Skeletal muscle satellite cell (primary cell): ENCODE results near the gene PLCB4.
A peak's percentile ranks its signal among the peaks of the same experiment; 100 is the strongest.

Source experiments
- H3K27me3 ChIP-seq: 2 replicates; pipeline ENCODE4 v1.7.0; 2013; ENCODE audit warnings: low read length; ENCODE audit not compliant: control insufficient read depth, insufficient read depth
- H3K36me3 ChIP-seq: 2 replicates; pipeline ENCODE4 v1.7.0; 2013; ENCODE audit warnings: mild to moderate bottlenecking, control low read depth, low read length; ENCODE audit not compliant: insufficient read depth
- H3K4me1 ChIP-seq: 2 replicates; pipeline ENCODE4 v1.7.0; 2013; ENCODE audit warnings: low read length; ENCODE audit not compliant: control insufficient read depth, insufficient read depth
- H3K4me2 ChIP-seq: 2 replicates; pipeline ENCODE4 v1.7.0; 2013; ENCODE audit warnings: mild to moderate bottlenecking, low read length
- H3K4me3 ChIP-seq: 2 replicates; pipeline ENCODE4 v1.7.0; 2013; ENCODE audit warnings: low read length
- H3K9ac ChIP-seq: 2 replicates; pipeline ENCODE4 v1.7.0; 2013; ENCODE audit warnings: mild to moderate bottlenecking, low read depth, low read length, moderate library complexity
- H3K9me3 ChIP-seq: replicated peaks from 2 replicates; pipeline ENCODE4 v1.7.0; 2013; ENCODE audit warnings: mild to moderate bottlenecking, control low read depth, low read length

Gene PLCB4

GRCh38 chr20:9082741-9083140 is 13.9 kb downstream of the PLCB4 start:
- Histone ChIP-seq H3K9ac (no peak overlapping the region), H3K4me3 (no peak overlapping the region), H3K27me3 (no peaks in the 10 kb centered on the region), H3K4me1 (no peaks in the 10 kb centered on the region), H3K4me2 (no peak overlapping the region), H3K36me3 (no peaks in the 10 kb centered on the region), H3K9me3 (no peaks in the 10 kb centered on the region)

- Histone ChIP-seq H3K9ac (no peak overlapping the region), H3K9me3 (no peaks in the 10 kb centered on the region), H3K27me3 (no peaks in the 10 kb centered on the region), H3K4me2 (no peak overlapping the region), H3K4me1 (peaks cover 6% of the 10 kb centered on the region), H3K36me3 (no peaks in the 10 kb centered on the region), H3K4me3 (no peak overlapping the region)
These were observed 18.8 kb downstream of the PLCB4 start for GRCh38 chr20:9087531-9088217.

- Histone ChIP-seq H3K9me3 (no peaks in the 10 kb centered on the region), H3K9ac (no peak overlapping the region), H3K36me3 (no peaks in the 10 kb centered on the region), H3K4me1 (peaks cover 15% of the 10 kb centered on the region), H3K27me3 (no peaks in the 10 kb centered on the region), H3K4me2 (no peak overlapping the region), H3K4me3 (no peak overlapping the region)
These were observed 19.7 kb downstream of the PLCB4 start for GRCh38 chr20:9088556-9088955.

GRCh38 chr20:9092113-9092512 is 23.2 kb downstream of the PLCB4 start:
- Histone ChIP-seq H3K27me3 (no peaks in the 10 kb centered on the region), H3K9ac (no peak overlapping the region), H3K9me3 (no peaks in the 10 kb centered on the region), H3K4me3 (no peak overlapping the region), H3K4me1 (peaks cover 21% of the 10 kb centered on the region), H3K4me2 (no peak overlapping the region), H3K36me3 (no peaks in the 10 kb centered on the region)

GRCh38 chr20:9092655-9093054 is 23.8 kb downstream of the PLCB4 start:
- H3K4me3 ChIP-seq: no peak overlapping the region
- H3K4me1 ChIP-seq: peaks cover 21% of the 10 kb centered on the region
- no peak overlapping the region for H3K9ac ChIP-seq
- H3K9me3 ChIP-seq: no peaks in the 10 kb centered on the region
- no peaks in the 10 kb centered on the region for H3K36me3 ChIP-seq
- H3K27me3 ChIP-seq: no peaks in the 10 kb centered on the region
- H3K4me2 ChIP-seq: no peak overlapping the region

- Histone ChIP-seq H3K4me1 (peaks cover 21% of the 10 kb centered on the region), H3K9me3 (no peaks in the 10 kb centered on the region), H3K9ac (no peak overlapping the region), H3K4me3 (no peak overlapping the region), H3K36me3 (no peaks in the 10 kb centered on the region), H3K27me3 (no peaks in the 10 kb centered on the region), H3K4me2 (peak overlapping the region; percentile 5)
These were observed 24.5 kb downstream of the PLCB4 start for GRCh38 chr20:9093218-9093957.

GRCh38 chr20:9099372-9099771 is 30.5 kb downstream of the PLCB4 start:
- Histone ChIP-seq H3K4me2 (no peak overlapping the region), H3K4me1 (no peaks in the 10 kb centered on the region), H3K9me3 (no peaks in the 10 kb centered on the region), H3K36me3 (no peaks in the 10 kb centered on the region), H3K4me3 (no peak overlapping the region), H3K9ac (no peak overlapping the region), H3K27me3 (no peaks in the 10 kb centered on the region)

GRCh38 chr20:9100691-9101090 is 31.8 kb downstream of the PLCB4 start:
- no peaks in the 10 kb centered on the region for H3K9me3 ChIP-seq
- no peak overlapping the region for H3K9ac ChIP-seq
- H3K4me2 ChIP-seq: no peak overlapping the region
- H3K27me3 ChIP-seq: no peaks in the 10 kb centered on the region
- H3K4me3 ChIP-seq: no peak overlapping the region
- no peaks in the 10 kb centered on the region for H3K36me3 ChIP-seq
- no peaks in the 10 kb centered on the region for H3K4me1 ChIP-seq

- Histone ChIP-seq H3K4me1 (no peaks in the 10 kb centered on the region), H3K4me3 (no peak overlapping the region)
These were observed 33.6 kb downstream of the PLCB4 start for GRCh38 chr20:9102456-9102855.

GRCh38 chr20:9103955-9104354 is 35.1 kb downstream of the PLCB4 start:
- Histone ChIP-seq H3K4me3 (no peak overlapping the region), H3K27me3 (no peaks in the 10 kb centered on the region), H3K4me1 (no peaks in the 10 kb centered on the region), H3K36me3 (no peaks in the 10 kb centered on the region), H3K4me2 (no peak overlapping the region), H3K9ac (no peak overlapping the region), H3K9me3 (no peaks in the 10 kb centered on the region)

More at GRCh38 chr20:9102456-9102855, 33.6 kb downstream of the PLCB4 start:
- H3K4me2 ChIP-seq: no peak overlapping the region
- no peaks in the 10 kb centered on the region for H3K36me3 ChIP-seq
- no peaks in the 10 kb centered on the region for H3K27me3 ChIP-seq
- H3K9ac ChIP-seq: no peak overlapping the region
- H3K9me3 ChIP-seq: no peaks in the 10 kb centered on the region

- H3K36me3 ChIP-seq: no peaks in the 10 kb centered on the region
- no peak overlapping the region for H3K9ac ChIP-seq
- H3K4me3 ChIP-seq: no peak overlapping the region
- H3K4me2 ChIP-seq: no peak overlapping the region
- no peaks in the 10 kb centered on the region for H3K9me3 ChIP-seq
- H3K4me1 ChIP-seq: peaks cover 21% of the 10 kb centered on the region
- no peaks in the 10 kb centered on the region for H3K27me3 ChIP-seq
These were observed 39.4 kb downstream of the PLCB4 start for GRCh38 chr20:9108260-9108659.

GRCh38 chr20:9109566-9109965 is 40.7 kb downstream of the PLCB4 start:
- no peaks in the 10 kb centered on the region for H3K36me3 ChIP-seq
- H3K9me3 ChIP-seq: no peaks in the 10 kb centered on the region
- no peaks in the 10 kb centered on the region for H3K27me3 ChIP-seq
- H3K4me3 ChIP-seq: no peak overlapping the region
- H3K9ac ChIP-seq: no peak overlapping the region
- no peak overlapping the region for H3K4me2 ChIP-seq
- peaks cover 24% of the 10 kb centered on the region for H3K4me1 ChIP-seq
